HS-5 (cell line): ENCODE data around the gene PANK3.
"Not testable (repeated sequence)": the region's sequence is repeated elsewhere in the genome, so short reads cannot be mapped to it uniquely, and the experiment has no call there.

Source experiments
- DNase-seq: peaks from one replicate; pipeline ENCODE4 v3.0.0-alpha.2; 2012; ENCODE audit warnings: low read depth

The PANK3 gene

DNA sequence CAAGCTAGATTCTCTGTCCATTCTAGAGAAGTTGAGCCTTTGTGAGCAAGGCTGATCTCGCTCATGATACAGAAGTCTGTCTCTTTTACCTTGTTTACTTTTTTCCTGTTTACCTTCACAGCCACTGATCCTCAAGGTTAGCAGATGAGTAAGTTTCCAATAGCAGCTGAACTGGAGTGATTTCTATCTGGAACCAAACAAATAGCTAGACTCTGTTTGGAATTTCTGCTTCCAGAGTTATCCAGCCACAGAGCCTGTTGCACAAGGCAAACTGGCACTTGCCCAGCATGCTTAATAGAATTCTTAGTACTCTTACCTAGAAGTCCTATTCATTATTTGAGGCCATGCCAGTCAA, 12.8 kb upstream of the PANK3 start:
- DNase-seq, result no peak

- DNase-seq, result no peak
Measured at GRCh38 chr5:168591302-168592013, 12.3 kb upstream of the PANK3 start.

GRCh38 chr5:168590666-168591065, 11.5 kb upstream of the PANK3 start:
- no peak for DNase-seq

- no peak for DNase-seq
Measured at GRCh38 chr5:168587987-168588386, 8.8 kb upstream of the PANK3 start.

DNA sequence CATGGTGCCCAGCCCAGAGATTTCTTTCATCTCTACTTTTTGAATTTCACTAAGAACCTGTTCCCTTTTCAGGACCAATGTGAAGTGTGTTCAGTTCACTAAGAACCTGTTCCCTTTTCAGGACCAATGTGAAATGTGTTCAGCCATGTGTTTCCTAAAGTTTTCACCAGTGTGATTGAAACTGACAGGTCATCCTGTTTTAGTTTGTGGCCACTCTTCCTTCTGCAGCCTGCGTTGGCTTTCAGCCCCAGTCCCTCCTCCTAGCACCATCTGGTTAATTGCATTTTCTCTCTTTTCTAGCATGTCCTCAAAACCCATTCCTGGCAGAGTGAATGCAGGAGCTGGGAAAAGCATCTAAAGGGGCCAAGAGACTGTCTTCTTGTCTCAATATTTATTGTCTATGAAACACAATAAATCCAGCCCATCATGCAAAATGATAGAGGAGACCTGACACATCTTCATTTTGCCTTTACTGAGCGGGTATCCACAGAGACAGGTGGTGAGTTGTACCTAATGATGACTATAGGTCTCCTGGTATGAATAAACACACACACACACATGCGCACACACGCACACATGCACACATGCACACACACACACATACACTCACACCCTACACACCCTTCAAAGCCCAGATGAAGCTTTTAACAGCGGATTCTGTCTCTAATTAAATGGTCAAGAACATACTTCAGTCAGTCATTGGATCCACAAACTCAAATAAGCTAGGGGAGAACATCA, 6.1 kb upstream of the PANK3 start:
- DNase-seq, result no peak

GRCh38 chr5:168583742-168584482, 4.7 kb upstream of the PANK3 start:
- no peak for DNase-seq

DNA sequence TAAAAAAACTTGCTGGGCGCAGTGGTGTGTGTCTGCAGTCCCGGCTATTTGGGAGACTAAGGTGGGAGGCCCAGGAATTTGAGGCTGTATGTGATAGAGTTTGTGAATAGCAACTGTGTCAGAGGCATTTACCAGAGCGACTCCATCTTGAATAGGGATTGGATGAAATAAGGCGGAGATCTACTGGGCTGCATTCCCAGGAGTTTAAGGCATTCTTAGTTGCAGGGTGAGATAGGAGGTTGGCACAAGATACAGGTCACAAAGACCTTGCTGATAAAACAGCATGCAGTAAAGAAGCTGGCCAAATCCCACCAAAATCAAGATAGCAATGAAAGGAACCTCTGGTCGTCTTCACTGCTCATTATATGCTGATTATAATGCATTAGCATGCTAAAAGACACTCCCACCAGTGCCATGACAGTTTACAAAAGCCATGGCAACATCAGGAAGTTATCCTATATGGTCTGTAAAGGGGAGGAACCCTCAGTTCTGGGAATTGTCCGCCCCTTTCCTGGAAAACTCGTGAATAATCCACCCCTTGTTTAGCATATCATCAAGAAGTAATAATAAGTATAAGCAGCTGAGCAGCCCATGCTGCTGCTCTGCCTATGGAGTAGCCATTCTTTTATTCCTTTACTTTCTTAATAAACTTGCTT, 1.8 kb upstream of the PANK3 start:
- not testable (repeated sequence) for DNase-seq

GRCh38 chr5:168580227-168580508, 1.0 kb upstream of the PANK3 start:
- no peak for DNase-seq

DNA sequence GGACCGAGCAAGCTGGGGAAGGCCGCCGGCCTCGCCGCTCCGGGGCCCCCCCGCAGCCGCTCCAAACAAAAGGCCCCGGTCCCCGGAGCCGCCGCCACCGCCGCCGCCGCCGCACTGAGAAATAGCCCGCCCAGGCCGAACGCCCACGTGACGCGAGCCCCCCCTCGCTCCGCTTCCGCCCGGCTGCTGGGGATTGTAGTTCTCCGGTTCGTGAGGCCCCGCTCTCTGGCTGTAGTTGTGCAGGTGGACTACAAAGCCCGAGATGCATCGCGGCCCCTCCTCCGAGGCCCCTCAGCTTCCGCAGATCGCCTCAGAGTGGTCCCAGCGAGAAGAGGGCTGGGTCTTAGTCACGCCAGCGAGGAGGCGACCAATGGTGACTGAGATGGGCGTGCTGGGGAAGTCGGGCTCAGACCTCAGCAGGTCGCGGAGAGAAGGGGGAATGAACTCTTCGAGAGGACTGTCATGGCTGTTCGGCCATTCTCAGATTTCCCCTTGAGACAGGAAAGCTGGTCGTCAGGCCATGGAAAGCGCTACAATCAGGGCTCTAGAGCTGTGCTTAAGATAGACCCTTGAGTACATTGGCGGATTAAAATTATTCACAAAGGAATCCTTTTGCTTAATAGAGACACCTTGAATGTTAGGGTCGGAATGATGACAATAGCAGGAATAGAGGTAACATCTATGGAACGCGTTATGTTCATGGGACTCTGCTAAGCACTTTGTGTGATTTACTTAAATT, 489 bp upstream of the PANK3 start:
- peak; percentile 96 for DNase-seq

- DNase-seq, result no peak
Measured at GRCh38 chr5:168578006-168578405, 1.2 kb downstream of the PANK3 start.

- no peak for DNase-seq
Measured at GRCh38 chr5:168575391-168576372, 3.5 kb downstream of the PANK3 start.

GRCh38 chr5:168574156-168574555, 5.0 kb downstream of the PANK3 start:
- not testable (repeated sequence) for DNase-seq

- DNase-seq, result not testable (repeated sequence)
Measured at GRCh38 chr5:168573663-168574062, 5.5 kb downstream of the PANK3 start.

DNA sequence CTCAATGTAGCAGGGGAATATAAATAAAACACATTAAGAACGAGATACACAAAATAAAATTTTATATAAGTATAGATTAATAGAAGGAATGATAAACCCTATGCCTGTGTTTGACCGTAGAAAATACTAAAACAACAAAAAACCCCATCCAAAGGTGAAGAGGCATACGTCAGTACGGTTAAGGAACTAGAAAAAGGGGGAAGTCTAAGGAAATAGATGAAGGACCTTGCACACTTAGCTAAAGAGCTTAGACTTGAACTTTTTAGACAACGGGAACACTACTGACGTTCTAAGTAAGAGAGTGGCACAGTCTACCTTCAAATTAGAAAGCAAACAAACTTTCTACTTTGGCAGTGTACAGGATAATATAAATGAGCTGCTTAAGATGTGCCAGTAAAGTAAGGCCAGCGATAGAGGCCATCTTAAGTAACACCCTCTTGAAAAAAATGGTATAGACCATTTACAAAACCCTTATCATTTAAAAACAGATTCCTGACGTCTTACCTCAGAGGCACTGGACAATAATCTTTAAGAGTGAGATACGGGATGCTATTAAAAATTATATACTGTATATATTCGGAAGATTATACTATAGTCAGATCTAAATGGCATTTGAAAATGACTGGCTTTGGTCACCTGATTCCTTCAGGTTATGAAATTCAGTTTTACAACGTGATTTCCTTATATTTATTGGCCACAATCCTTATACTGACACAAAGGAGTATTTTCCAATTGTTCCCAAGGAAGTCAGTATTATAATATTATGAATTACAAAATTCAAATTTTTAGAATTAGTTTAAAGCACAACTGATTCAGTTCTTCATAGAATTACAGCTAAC, 8.5 kb downstream of the PANK3 start:
- DNase-seq, result no peak

- no peak for DNase-seq
Measured at GRCh38 chr5:168568738-168569137, 10.4 kb downstream of the PANK3 start.

GRCh38 chr5:168563959-168564358, 15.2 kb downstream of the PANK3 start:
- DNase-seq, result no peak

GRCh38 chr5:168562279-168562678, 16.9 kb downstream of the PANK3 start:
- no peak for DNase-seq

DNA sequence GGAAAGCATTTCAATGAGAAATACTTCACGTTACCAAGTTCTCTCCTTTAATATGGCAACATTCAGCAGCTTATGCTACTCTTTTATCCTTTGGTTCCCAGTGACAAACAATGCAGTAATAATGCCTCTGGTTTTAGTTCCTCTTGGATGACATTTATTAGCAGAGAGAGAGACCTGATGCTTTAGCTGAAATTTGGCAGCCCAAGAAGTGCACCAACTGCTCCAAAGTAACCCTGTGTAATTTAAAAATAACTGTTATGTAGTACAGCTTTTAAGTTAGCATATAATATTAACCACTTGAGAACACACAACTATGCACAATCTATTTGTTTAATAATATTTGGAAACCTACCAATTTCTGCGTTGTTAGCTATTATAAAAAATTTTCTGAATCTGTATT, 21.8 kb downstream of the PANK3 start:
- DNase-seq, result no peak

DNA sequence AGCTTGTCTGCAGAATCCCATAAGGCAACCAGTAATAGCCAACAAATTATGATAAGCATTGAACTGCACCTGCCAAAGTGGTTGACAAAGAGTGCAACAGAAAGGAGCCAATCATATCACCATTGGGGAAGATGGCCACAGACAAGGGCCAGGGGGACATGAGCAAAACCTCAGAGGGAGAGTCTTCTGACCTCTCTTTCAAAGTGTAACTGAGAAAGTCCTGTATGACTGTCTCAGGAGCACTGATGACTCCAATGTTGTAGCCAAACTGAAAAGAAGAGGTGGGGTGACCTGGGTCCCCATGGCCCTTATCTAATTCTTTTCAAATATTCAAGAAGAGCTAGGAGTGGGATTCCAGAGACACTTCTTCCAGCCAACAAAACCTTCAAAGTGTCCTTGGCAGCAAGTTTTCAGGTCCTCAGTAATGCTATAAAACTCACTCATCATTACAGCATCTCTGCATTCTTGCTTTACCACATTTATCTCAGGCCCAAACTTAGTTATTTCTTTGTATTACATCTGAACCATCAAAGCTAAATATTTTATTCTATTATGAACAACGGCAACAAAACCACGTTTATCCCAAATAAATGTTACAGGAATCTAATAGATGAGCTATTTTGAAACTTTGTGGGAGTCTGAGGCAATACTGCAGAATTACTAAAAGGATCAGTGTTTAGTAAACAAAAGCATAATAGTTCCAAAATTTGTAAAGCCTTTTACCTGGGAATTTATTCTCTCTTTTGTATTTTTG, 25.6 kb downstream of the PANK3 start:
- DNase-seq, result no peak
